BE2C (cell line): ENCODE measurements around the gene GALNT17.

Experiments
- DNase-seq: peaks from one replicate; pipeline ENCODE4 v3.0.0-alpha.2; 2020
- H3K27me3 ChIP-seq: fragments of 250-450 bp; sonication (Bioruptor Pico); 2 replicates; pipeline ENCODE4 v1.5.1; 2020; ENCODE audit warnings: mild to moderate bottlenecking
- H3K36me3 ChIP-seq: fragments of 250-450 bp; sonication (Bioruptor Pico); 2 replicates; pipeline ENCODE4 v1.5.1; 2020; ENCODE audit warnings: mild to moderate bottlenecking
- H3K4me1 ChIP-seq: fragments of 250-450 bp; sonication (Bioruptor Pico); 2 replicates; pipeline ENCODE4 v1.5.1; 2020
- H3K4me3 ChIP-seq: 2 replicates; pipeline ENCODE4 v1.5.1; 2011; ENCODE audit warnings: low read depth, low read length
- H3K9me3 ChIP-seq: fragments of 250-450 bp; sonication (Bioruptor Pico); 2 replicates; pipeline ENCODE4 v1.5.1; 2020
- CTCF ChIP-seq: IDR thresholded peaks from 2 replicates; pipeline ENCODE4 v1.5.1; 2012; ENCODE audit warnings: mild to moderate bottlenecking, low read depth, low read length

GALNT17 gene

GRCh38 chr7:71679480-71679879, 547.5 kb downstream of the GALNT17 start:
- Histone ChIP-seq H3K9me3 (no peaks in the 10 kb centered on the region), H3K4me1 (no peaks in the 10 kb centered on the region), H3K27me3 (no peaks in the 10 kb centered on the region), H3K36me3 (no peaks in the 10 kb centered on the region), H3K4me3 (no peak overlapping the region)
- no peak for DNase-seq
- no peak for TF ChIP-seq CTCF

GRCh38 chr7:71682181-71682580, 550.2 kb downstream of the GALNT17 start:
- TF ChIP-seq CTCF, result no peak

GRCh38 chr7:71682841-71683781, 551.2 kb downstream of the GALNT17 start:
- no peaks in the 10 kb centered on the region for H3K9me3 ChIP-seq
- no peak for DNase-seq
- no peak for TF ChIP-seq CTCF
- no peaks in the 10 kb centered on the region for H3K4me1 ChIP-seq
- no peaks in the 10 kb centered on the region for H3K36me3 ChIP-seq
- H3K4me3 ChIP-seq, result no peak overlapping the region
- H3K27me3 ChIP-seq, result no peaks in the 10 kb centered on the region

More at GRCh38 chr7:71682181-71682580, 550.2 kb downstream of the GALNT17 start:
- Histone ChIP-seq H3K9me3 (no peaks in the 10 kb centered on the region), H3K36me3 (no peaks in the 10 kb centered on the region), H3K4me3 (no peak overlapping the region), H3K27me3 (no peaks in the 10 kb centered on the region), H3K4me1 (no peaks in the 10 kb centered on the region)
- DNase-seq, result no peak

- no peak for DNase-seq
- H3K4me3 ChIP-seq, result no peak overlapping the region
- H3K4me1 ChIP-seq, result no peaks in the 10 kb centered on the region
- H3K27me3 ChIP-seq, result no peaks in the 10 kb centered on the region
- no peaks in the 10 kb centered on the region for H3K36me3 ChIP-seq
- H3K9me3 ChIP-seq, result no peaks in the 10 kb centered on the region
- TF ChIP-seq CTCF, result no peak
Measured at GRCh38 chr7:71687286-71687685, 555.3 kb downstream of the GALNT17 start.

GRCh38 chr7:71687831-71688599, 556.1 kb downstream of the GALNT17 start:
- Histone ChIP-seq H3K27me3 (no peaks in the 10 kb centered on the region), H3K36me3 (no peaks in the 10 kb centered on the region), H3K9me3 (no peaks in the 10 kb centered on the region), H3K4me1 (no peaks in the 10 kb centered on the region), H3K4me3 (no peak overlapping the region)
- DNase-seq, result no peak
- TF ChIP-seq CTCF, result no peak
